T-helper 9 cell (primary cell): ENCODE data around the gene FASTK.

ENCODE experiments used
- DNase-seq: peaks from one replicate; pipeline ENCODE4 v3.0.0-alpha.2; 2020

Gene FASTK

DNA sequence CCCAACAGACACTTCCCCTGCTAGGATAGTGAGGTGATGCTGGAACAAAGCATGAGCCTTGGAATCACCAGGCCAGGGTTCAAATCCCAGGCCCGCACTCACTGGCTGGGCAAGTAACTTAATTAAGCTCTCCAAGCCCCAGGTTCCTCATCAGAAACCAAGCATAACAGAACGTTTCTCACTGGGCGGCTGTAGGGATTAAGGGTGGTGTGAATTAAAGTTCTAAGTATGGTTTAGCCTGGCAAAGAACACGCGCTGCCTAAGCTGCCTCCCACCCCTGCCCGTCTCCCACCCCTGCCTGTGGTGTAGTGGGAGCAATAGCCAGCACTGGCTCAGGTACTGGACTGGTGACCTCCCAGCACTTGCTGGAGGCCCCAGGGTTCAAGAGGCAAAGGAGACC lies 15.6 kb downstream of the FASTK start:
- DNase-seq, result no peak

DNA sequence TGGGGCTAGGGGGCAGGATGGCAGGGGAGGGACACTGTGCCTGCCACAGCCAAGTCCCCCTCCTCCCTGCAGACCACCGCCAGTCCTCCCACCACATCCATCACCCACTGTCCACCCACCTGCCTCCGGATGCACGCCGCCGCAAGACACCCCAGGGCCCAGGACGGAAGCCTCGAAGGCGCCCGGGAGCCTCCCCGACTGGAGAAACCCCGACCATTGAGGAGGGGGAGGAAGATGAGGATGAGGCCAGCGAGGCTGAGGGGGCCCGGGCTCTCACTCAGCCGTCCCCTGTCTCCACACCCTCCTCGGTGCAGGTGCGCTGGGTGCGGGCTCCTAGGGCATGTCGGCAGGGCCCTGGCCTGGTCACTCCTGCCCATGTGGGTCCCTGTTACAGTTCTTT lies 16.2 kb downstream of the FASTK start:
- no peak for DNase-seq

DNA sequence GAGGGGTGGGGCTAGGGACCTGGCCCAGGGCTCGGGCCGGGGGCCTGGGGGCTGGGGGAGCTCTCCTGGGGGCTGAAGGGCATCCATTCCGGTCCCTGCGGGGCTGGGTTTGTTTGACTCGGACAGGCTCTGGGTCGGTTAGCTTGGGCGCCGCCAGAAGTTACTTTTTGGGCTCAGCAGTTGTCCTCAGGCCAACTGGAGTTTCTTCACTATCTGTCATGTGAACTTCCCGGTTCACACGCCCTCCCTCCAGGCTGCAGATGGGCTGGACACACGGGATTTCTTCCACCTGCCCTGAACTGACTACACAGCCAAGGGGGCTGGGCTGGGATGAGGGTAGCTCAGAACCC lies 17.4 kb downstream of the FASTK start:
- DNase-seq, result no peak

DNA sequence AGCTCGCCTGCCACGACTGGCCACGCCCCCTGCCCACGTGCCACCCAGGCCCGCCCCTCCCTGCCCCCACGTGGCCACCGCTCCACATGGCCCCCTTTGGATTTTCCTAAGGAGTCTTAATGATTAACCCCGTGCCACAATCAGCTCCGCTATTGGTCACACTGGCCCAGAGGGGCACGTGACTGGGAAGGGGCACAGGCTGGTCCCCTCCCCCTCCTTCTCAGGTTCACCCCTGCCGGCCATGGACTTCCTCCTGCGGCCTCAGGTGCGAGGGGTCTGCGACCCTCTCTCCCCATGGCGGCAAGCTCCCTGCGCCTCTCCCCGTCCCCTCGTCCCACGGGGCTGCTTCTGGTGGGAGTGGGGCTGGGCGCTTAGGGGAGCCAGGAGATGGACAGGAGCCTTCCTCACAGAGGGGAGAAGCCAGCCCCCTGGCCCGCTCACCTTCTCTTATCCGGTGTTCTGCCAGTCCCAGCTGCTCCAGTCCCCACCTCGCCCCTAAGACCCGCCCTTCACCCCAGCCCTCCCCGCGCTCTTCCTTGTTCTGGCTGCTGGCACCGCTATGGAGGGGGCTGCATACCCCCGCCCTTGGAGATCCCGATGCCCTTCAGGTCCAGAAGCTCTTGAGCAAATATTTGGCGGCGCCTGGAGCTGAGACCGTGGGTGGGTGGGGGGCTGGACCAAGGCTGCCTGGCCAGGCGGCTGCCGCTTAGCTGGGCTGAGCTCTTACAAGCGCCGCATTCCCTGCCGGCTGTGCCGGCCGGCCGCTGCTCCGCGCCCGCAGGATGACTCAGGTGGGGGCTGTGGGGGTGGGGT lies 18.0 kb downstream of the FASTK start:
- DNase-seq, result no peak

DNA sequence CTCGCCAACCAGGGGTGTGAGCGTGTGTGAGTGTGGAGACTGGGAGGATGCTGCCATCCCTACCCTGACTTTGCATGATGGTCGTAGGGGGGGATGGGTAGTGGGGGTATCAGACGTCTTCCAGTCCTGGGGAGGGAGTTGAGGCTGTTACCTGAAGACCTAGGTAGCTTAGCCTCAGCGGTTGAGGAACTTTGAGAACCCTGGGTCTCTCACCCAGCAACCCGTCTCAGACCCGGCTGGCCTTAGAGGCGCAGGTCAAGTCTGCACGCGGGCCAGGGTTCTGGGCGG lies 18.6 kb downstream of the FASTK start:
- no peak for DNase-seq

DNA sequence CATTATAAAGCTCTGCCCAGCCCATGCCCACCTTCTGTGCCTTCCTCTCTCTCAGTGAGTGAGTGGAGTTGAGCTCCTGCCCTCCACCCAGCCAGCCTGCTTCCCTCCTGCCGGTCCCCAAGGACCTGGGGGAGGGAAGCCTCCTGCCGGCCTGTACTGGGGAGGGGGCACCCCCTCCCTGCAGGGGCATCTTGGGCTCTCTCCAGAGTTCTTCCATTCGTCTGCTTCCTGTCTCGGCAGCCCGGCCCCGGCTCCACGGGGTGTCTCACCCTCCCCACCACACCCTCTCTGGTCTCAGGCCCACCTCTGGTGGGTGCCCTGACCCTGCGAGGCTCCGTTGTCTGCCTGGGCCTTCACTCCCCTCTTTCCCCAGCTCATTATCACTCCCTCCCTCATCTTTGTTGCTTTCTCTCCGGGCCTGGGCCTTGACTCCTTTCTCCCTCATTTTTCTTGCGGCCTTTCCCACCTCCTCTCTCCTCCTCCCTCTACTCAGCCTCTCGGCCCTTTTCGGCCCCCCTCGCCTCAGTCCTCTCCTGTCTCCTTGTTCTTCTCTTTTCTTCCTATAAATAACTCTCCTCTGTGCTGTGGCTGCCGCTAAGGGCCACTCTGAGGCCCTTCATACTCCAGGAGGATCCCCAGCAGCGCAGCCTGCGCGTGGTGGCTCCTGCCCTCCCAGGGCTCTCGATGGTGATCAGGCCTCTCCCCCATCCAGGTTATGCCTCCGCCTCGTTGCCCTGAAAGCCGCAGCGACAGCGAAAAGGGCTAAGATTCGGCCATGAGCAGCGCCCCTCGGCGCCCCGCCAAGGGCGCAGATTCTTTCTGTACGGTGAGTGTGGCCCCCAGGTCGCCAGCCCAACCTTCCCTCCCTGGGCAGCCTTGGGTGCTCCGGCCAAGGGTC lies 19.1 kb downstream of the FASTK start:
- no peak for DNase-seq

DNA sequence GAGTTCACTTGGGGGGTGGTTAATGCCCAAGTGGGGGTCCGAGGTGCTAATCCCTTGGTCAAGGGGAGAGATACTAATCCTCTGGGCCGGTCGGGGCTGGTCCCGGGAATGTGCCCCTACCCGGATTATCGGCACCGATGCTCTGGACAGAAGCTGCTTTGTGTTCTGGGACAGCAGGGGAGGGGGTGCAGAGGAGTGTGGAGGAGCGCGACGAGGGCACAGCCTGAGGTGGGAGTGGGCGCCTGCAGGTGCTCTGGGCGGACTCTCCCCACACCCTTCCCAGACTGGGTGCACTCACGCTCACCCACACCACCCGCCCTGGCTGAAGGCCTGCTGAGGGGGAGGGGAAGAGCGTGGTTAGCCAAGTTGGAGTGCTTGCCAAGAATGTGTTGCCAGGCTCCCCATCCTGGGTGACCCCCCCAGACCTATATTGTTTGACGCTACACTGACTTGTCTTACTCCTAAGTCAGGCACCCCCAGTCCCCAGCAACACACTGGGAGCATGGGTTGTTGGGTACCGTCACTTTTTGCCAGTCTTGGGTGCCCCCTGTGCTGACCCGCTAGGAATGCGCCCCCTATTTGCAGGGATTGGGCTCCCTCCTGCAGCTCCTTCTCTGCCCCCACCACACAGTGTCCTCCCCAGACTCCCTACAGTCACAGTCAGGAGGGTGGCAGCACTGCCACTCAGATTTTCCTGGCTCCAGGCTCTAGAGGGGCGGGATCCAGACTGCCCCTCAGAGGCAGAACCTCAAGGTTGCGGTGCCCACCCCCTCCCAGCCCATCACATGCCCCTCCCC lies 20.0 kb downstream of the FASTK start:
- DNase-seq, result no peak

DNA sequence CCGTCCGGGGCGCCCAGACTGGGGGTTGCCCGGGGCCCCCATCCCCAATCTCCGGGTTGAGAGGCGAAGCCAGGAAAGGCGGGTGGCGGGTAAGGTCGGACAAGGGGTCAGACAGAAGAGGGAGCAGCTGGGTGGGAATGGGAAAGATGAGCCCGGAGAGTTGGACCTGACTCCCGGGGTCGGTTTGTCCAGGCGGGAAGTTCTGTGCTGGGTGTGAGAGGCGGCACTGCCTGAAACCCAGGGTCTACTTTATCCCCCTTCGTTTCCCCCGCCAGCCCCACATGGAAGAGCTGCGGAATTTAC lies 20.5 kb downstream of the FASTK start:
- DNase-seq, result no peak

DNA sequence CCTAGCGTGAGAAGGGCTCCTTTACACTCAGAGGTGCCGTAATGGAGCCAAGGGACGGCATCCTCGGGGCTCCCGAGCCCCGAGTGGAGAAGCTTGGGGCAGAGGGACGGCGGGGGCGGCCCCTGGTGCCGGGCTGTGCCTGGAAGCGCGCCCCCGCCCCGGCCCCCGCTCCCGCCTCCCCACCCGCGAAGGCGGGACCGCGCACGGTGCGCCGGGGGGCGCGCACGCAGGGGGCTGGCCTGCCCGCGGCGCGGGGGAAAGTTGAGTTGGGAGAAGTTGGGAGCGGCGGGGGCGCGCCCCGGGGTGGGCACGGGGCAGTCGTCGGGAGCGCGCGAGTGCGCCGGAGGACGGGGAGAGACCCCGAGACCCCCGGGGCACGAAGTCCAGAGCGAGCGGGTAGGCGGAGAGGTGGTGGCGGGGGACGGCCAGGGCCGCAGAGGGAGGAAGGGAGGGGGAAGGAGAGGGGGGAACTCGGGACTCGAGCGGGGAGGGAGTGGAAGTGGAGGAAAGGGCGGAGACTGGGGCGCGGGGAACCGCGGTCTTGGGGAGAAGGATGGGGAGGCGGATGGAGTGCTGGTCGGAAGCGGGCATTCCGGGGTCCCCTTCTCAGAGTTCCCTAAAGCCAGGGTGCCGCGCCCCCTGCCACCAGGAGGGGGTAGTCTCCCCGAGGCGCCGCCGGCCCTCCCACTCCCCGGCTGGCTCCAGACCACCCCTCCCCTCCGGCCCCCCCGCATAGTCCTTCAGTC lies 21.1 kb downstream of the FASTK start, which contains the start of gene SLC4A2:
SLC4A2 (plus strand) TSS at position 223 of the 746 bp plus-strand sequence. CDS start 2,399 bp downstream, outside the sequence.
- DNase-seq, result peak; percentile 61

DNA sequence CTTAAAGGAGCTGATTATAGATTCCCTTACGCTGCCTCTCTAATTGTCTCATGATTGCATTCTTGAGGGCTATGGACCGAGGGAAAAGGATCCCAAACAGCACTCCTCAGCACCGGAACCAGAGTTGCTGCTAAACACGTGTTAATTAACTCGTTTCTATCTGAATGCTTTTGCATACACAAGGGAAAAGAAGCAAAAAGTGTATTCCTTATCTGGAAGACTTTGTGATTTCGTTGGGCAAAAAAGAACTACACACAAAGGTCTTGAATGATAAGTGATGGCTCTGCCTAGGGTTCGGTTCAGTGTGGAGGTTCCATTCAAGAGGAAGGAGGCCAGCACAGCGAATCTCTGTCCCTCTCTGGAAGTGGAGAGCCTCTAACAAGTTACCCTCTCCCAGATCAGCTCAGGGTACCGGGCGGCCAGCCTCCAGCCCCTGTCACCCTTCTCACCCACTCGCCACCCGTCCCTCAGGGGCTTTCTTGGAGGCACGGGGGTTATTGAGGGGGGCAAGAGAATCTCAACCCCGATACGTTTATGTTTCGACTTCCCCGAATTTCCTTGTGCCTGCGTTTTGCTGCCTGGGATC lies 21.7 kb downstream of the FASTK start:
- no peak for DNase-seq

DNA sequence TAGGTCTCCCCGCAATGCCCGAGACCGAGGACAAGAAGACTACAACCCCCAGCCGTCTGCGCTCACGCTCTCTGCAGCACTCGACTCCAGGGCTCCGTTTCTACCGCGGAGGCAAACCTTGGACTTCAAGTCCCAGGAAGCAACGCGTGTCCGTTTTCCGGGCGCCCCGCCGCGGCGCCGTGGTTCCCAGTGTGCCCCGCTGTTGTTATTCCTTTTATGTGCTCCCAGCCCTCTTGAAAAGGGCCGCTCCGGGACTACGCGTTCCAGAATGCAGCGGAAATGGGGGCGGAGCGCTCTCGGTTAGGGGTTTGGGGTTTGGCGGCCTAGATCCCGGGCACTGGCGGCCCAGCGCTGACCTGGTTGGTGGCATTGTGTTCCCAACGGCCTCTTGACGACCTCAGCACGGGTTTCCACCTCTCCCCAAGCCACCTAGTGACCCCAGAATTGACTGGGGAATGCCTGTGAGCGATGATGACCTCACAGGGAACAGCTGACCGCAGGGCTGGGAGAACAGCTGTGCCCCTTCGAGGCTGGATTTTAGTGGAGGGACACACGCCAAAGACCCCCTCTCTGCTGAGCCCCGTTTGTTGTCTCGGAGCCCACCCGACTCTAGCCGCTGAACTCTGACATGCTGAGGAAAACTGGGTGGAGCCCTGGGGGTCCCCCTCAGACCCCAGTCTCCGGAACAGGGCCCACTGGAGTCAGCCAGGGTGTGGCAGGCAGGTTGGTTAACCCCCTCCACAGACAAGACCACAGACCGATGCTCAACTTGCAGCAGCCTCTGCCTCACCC lies 22.4 kb downstream of the FASTK start:
- peak; percentile 93 for DNase-seq

DNA sequence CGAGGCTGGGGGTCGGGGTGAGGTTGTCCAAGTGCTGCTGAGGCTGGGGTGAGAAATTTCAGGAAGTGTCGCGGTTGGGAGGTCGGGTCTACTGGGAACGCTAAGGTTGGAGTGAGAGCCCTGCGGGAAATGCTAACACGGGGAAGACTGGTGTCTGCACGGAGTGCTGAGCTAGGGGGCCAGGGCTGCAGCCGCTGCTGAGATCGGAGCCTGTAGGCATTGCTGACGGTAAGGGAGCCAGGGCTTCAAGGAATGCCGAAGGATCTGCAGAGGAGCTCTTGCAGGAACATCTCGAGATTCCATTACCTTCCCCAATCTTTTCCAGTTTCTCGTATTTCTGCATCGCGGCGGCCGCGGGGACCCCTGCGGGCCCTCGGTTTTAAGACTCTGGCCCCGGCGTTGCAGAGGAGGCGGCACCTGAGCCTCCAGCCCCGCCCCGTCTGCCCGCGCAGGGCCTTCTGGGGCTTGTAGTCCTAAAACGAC lies 23.1 kb downstream of the FASTK start, which contains the start of gene CDK5:
CDK5 (minus strand) TSS at position 392 of the 483 bp plus-strand sequence; CDS start at position 343, 49 bp downstream.
- no peak for DNase-seq

DNA sequence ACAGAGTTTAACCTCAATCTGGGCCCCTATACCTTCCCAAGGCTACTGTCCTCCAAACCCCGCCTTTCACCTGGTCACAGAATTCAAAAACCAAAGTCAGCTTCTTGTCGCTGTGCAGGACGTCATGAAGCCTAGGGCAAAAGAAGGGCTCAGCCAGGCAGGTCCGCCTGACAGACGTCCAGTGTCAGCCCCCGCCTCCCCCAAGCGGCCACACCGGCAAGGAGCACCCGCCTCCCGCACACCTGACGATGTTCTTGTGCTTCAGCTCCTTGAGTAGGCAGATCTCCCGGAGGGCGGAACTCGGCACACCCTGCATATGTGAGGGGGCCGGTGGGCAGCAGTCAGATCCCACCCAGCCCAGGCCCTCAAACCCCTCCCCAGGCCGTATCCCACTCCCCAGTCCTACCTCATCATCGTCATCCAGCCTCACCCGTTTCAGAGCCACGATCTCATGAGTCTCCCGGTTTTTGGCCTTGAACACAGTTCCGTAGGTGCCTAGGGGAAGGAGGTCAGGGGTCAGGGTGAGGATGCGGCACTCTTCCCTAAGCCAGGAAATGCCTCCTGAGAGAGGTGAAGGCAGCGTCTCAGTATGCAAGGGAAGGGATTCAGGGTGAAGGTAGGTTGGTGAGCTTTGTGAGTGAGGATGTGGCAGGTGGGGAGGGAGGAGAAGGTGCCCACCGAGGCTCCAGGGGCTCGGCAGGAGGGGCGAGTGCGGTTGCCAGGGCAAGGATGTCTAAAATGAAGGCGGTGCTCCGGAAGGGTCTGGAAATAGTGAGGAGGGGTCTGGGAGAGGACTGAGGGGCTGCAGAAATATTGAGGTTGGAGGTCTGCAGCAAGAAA lies 23.7 kb downstream of the FASTK start:
- no peak for DNase-seq

DNA sequence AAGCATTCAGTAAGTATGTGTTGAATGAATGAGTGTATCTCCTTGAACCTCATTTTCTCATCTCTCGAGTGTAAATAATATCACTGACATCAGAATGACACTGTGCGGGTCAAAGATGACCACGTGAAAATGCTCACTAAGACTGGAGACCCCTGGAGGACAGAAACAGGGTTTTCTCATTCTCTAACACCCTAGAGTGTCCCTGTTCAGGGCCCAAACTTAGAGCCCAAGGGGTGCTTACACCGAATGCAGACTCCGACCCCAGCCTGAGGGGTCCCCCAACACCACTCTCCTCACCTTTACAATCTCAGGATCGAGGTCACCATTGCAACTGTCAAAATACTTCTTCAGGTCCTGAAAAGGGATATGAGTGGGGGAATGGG lies 24.3 kb downstream of the FASTK start:
- DNase-seq, result no peak

DNA sequence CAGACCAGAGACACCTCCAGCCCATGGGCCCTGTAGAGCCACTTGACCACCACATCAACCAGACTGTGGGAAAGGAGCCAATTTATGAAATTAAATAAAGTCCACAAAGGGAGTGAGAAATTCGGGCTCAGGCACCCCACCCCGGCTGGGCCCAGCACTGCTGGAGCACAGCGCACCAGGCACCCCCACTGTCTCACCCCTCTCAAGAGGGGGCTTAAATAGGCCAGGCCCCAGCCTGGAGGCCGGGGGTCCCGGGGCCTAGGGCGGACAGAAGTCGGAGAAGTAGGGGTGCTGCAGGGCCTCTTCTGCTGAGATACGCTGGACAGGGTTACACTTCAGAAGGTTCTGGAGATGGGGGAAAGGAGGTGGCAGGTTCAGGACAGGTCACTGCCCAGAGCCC lies 26.9 kb downstream of the FASTK start:
- DNase-seq, result no peak

DNA sequence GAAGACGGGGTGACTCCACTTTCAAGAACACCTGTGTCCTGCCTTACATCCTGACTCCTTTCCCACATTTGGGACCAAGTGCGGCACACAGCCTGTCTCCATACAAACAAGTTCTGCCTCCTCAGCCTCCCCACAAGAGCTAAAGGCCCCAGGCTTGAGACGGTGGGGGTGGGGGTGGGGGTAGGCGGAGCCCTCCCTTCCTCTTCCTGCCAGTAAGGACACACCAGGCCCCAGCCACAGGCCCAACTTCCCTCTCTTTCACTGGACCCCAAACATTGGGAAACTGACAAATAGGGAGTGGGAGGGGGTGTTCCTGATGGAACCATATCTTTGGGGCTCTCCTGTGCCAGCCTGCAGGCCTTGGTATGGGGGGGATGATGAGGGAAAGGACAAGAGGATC lies 27.5 kb downstream of the FASTK start:
- DNase-seq, result no peak

DNA sequence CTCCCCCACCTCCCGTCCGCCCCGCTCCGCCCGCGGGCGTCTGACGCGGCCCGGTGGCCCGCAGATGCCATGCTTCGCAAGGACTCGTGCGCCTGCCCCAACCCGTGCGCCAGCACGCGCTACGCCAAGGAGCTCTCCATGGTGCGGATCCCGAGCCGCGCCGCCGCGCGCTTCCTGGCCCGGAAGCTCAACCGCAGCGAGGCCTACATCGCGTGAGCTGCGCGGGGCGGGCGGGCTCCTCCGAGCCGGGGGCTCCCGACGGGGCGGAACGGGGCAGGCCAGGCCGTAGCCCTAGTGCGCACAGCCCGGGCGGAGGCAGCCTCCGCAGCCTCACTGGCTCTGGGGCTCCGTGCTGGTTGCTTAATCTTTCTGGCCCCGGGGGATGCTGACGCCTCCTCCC lies 29.5 kb downstream of the FASTK start:
- DNase-seq, result peak; percentile 43

DNA sequence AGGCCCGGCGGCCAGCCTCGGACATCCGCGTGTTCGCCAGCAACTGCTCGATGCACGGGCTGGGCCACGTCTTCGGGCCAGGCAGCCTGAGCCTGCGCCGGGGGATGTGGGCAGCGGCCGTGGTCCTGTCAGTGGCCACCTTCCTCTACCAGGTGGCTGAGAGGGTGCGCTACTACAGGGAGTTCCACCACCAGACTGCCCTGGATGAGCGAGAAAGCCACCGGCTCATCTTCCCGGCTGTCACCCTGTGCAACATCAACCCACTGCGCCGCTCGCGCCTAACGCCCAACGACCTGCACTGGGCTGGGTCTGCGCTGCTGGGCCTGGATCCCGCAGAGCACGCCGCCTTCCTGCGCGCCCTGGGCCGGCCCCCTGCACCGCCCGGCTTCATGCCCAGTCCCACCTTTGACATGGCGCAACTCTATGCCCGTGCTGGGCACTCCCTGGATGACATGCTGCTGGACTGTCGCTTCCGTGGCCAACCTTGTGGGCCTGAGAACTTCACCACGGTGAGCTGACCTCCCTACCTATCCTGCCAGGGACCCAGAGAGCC lies 31.6 kb downstream of the FASTK start:
- no peak for DNase-seq

DNA sequence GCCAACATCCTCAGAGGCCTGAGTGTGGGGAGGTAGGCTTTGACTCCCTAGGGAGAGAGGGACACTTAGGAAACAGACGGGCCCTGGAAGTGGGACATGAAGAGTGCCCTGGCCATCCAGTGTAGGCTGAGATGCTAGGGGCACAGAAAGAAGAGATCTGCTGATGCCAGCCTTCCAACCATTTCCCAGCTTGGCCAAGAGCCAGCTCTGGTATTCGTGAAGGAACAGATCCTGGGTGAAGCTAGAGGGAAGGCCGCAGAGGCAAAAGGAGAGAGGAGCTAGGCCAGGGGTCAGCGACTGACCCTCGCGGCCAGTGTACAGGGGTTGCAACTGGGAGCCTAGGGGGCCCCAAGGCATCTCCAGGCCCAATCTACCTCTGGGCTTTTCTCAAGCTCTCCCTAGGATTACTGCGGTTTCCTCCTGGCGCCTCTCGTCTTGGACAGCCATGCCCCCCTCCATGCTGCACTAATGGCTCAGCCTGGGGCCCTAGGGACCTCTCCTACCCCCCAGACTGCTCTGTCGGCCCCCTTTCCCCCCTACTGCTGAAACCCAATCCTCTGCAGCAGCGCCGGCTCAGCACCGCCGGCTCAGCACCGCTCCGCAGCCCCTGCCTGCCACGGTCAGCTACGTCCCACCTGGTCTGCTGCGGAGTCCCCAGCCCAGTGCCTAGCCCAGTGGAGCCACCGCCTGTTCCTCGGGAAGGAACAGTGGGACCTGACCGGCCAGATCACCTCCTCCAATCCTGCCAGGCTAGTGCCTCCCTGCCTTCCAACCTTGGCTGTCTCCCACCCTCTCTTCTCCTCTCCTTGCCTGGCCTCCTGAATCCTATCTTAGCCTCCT lies 32.4 kb downstream of the FASTK start, which contains the start of gene ASIC3:
ASIC3 (plus strand) TSS at position 556 of the 840 bp plus-strand sequence. CDS start 355 bp downstream, outside the sequence.
- no peak for DNase-seq
